Activated CD4-positive, alpha-beta T cell treated with anti-CD3 and anti-CD28 coated beads, Interleukin-2, amount 10 ng/mL, durations not matched to agents 24 days and 14 days (primary cell): ENCODE measurements around the gene CHRND. TPM values are rescaled to one million over a fixed set of nuclear protein-coding genes. Genes with fewer than 3 reads are reported as not detected.

Source experiments
- DNase-seq: peaks from one replicate; pipeline ENCODE4 v3.0.0; 2022
- H3K27ac Mint-ChIP-seq: one replicate; pipeline ENCODE4 v1.8.0; 2022; ENCODE audit warnings: mild to moderate bottlenecking, mixed read lengths
- H3K27me3 Mint-ChIP-seq: one replicate; pipeline ENCODE4 v1.8.0; 2022; ENCODE audit warnings: mixed read lengths
- H3K36me3 Mint-ChIP-seq: one replicate; pipeline ENCODE4 v1.8.0; 2022; ENCODE audit warnings: low read depth, mild to moderate bottlenecking, mixed read lengths
- H3K4me1 Mint-ChIP-seq: one replicate; pipeline ENCODE4 v1.8.0; 2021; ENCODE audit warnings: mixed read lengths
- H3K4me3 Mint-ChIP-seq: one replicate; pipeline ENCODE4 v1.8.0; 2022; ENCODE audit warnings: mild to moderate bottlenecking, moderate library complexity, mixed read lengths
- H3K9me3 Mint-ChIP-seq: one replicate; pipeline ENCODE4 v1.8.0; 2021; ENCODE audit warnings: mixed read lengths
- intact Hi-C: fragments of 100-400 bp; cut with micrococcal nuclease; formaldehyde crosslinking; loops from one replicate; pipeline ENCODE4 v1.15.1; 2023
- total RNA-seq: library from RNA; stranded (reverse); gene quantifications from 2 replicates; pipeline ENCODE4 v1.2.3, GENCODE V29; 2022

CHRND gene
- total RNA-seq, 1 donor from 2014 or later, result not detected

GRCh38 chr2:232584238-232584637 lies 58.3 kb downstream of the CHRND start:
- H3K4me1 Mint-ChIP-seq, result peaks cover 9% of the 10 kb centered on the region
- no peaks in the 10 kb centered on the region for H3K27me3 Mint-ChIP-seq
- intact Hi-C loops, result no loop called here
- DNase-seq, result no peak
- H3K9me3 Mint-ChIP-seq, result no peaks in the 10 kb centered on the region
- H3K36me3 Mint-ChIP-seq, result peaks cover 27% of the 10 kb centered on the region
- H3K27ac Mint-ChIP-seq, result no peak overlapping the region
- no peak overlapping the region for H3K4me3 Mint-ChIP-seq

Other genes with a start within 250 kb of the CHRND start
- gene ALPP, start 147.4 kb upstream of the CHRND start, total RNA-seq, result not detected in 2 replicates
- not detected in 2 replicates for gene ALPG, start 119.3 kb upstream of the CHRND start, total RNA-seq
- gene ALPI, start 70.0 kb upstream of the CHRND start, total RNA-seq, result not detected in 2 replicates
- gene ECEL1, start 38.3 kb upstream of the CHRND start, total RNA-seq, result 0.19 TPM in 1 of 2 replicates, not detected in the other
- gene PRSS56, start 5.8 kb upstream of the CHRND start, total RNA-seq, result not detected in 2 replicates
- gene CHRNG, start 13.5 kb downstream of the CHRND start, total RNA-seq, result not detected in 2 replicates
- 8.5 and 9.4 TPM in 2 replicates for gene TIGD1, start 24.4 kb downstream of the CHRND start, total RNA-seq
- gene EIF4E2, start 24.5 kb downstream of the CHRND start, total RNA-seq, result 89.9 and 93.2 TPM in 2 replicates
- 0.31 and 0.49 TPM in 2 replicates for gene EFHD1, start 107.4 kb downstream of the CHRND start, total RNA-seq
- 71.9 and 72.0 TPM in 2 replicates for gene GIGYF2, start 171.2 kb downstream of the CHRND start, total RNA-seq